ENCODE measurements around the gene IL17RD. TPM values are rescaled to one million over a fixed set of nuclear protein-coding genes. Genes with fewer than 3 reads are reported as not detected.

Gene IL17RD
- total and polyA plus RNA-seq, 8 donors: 0.25 to 10.1 (median 1.3) TPM; not detected in 1

DNA sequence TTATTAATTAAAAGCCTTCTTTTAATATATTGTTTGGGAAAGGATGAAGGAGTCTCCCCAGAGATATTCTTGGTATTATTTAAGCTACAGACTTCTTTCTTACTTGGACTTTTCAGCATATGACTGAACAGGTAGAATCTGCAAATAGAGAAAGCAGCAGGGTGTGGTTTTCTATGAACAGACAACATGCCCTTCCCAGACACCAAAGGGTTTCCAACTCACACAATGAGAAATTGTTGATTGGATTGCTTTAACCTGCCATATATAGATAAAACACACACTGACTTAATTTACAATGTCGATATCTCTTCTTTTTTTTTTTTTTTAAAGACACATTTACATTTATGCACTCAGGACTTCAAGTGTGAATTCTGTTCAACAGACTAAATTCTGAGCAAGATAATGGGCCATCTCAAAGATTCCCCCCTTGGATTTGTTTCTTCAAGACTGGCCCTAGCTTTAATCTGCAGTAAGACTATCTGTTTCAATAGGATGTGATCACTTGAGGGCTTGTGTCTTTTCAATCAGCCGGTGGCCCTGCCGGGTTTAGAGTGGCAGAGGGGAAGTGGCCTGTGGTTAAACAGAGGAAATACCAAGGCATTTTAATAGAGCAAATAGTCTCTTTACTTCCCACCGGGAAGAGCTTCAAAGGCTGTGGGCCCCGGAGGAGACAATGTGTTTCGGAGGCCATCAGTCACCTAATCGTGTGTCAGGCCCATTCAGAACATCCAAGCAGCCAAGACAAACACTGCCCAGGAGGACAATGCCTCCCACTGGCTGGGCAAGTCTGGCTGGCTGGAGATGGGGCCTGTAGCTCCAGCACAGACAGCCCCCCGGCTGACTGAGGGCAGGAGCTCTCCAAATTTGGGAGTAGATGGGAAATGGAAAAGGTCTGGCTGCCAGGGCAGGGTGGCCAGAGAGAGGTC lies 6.1 kb downstream of the IL17RD start:
- H3K27me3 ChIP-seq: peaks cover 0 to 19% (median 1%) of the 10 kb centered on the region in 3 donors
- peak overlapping the region in 2 of 5 donors; percentile 24 to 56 for H3K27ac ChIP-seq
- H3K36me3 ChIP-seq: no peaks in the 10 kb centered on the region
- no peak overlapping the region for H3K4me3 ChIP-seq
- TF ChIP-seq POLR2A (IDR thresholded peaks at IDR 0.05) (no peak), POLR2AphosphoS5 (IDR thresholded peaks at IDR 0.05) (no peak), CTCF (IDR thresholded peaks at IDR 0.05) (no peak), EP300 (IDR thresholded peaks at IDR 0.05) (no peak)
- no peaks in the 10 kb centered on the region for H3K9me3 ChIP-seq
- 28 to 41% (median 33%) methylated on average over 8 of the region's 8 CpGs for WGBS, 5 donors
- intact Hi-C loops (cut with DNase I; ENCODE audit: low total_unique reads): no loop called here
- no peak for DNase-seq
- H3K4me1 ChIP-seq: peaks cover 3 to 35% (median 20%) of the 10 kb centered on the region in 4 donors

DNA sequence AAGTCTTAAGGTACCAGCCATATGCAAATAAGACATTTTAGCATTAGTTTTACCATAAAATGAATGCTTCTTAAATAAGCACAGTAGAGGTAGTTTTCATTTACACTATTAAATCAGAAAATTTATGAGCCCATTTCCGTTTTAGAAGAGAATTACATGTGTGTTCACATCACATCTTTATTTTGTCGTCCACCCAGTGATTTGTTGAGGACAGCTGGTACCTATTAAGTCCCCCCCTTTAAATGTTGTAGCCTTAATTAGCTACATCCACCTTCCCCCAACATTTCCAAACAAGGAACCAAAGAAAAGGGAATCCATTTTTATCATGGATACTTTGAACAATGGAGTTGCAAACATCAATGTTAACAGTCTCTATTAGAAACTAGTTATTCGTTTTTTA lies 6.8 kb downstream of the IL17RD start:
- Histone ChIP-seq H3K27me3 (peaks cover 0 to 11% (median 0%) of the 10 kb centered on the region in 3 donors), H3K27ac (no peak overlapping the region), H3K9me3 (no peaks in the 10 kb centered on the region), H3K4me1 (peaks cover 0 to 31% (median 16%) of the 10 kb centered on the region in 4 donors), H3K36me3 (no peaks in the 10 kb centered on the region), H3K4me3 (no peak overlapping the region)
- TF ChIP-seq CTCF (IDR thresholded peaks at IDR 0.05): no peak
- TF ChIP-seq POLR2AphosphoS5 (IDR thresholded peaks at IDR 0.05): no peak
- TF ChIP-seq EP300 (IDR thresholded peaks at IDR 0.05): no peak
- TF ChIP-seq POLR2A (IDR thresholded peaks at IDR 0.05): no peak
- WGBS, 5 donors: 75 to 89% (median 88%) methylated on average over 3 of the region's 3 CpGs
- DNase-seq: no peak
- intact Hi-C loops (cut with DNase I; ENCODE audit: low total_unique reads): no loop called here

- intact Hi-C loops (cut with DNase I; ENCODE audit: low total_unique reads): no loop called here
- TF ChIP-seq CTCF (IDR thresholded peaks at IDR 0.05): no peak
- TF ChIP-seq POLR2AphosphoS5 (IDR thresholded peaks at IDR 0.05): no peak
- no peak for TF ChIP-seq EP300 (IDR thresholded peaks at IDR 0.05)
- TF ChIP-seq POLR2A (IDR thresholded peaks at IDR 0.05): no peak
- 56 to 79% (median 67%) methylated on average over 9 to 10 of the region's 10 CpGs for WGBS, 5 donors
- H3K27me3 ChIP-seq: peaks cover 0 to 4% (median 0%) of the 10 kb centered on the region in 3 donors
- H3K4me1 ChIP-seq: peaks cover 0 to 31% (median 16%) of the 10 kb centered on the region in 4 donors
- H3K9me3 ChIP-seq: no peaks in the 10 kb centered on the region
- peak in 1 of 2 donors; percentile 63 for DNase-seq
- H3K4me3 ChIP-seq: no peak overlapping the region
- H3K36me3 ChIP-seq: no peaks in the 10 kb centered on the region
- peak overlapping the region in 1 of 5 donors; percentile 27 for H3K27ac ChIP-seq
These were observed 7.6 kb downstream of the IL17RD start for GRCh38 chr3:57157545-57157944.

GRCh38 chr3:57155310-57155643 lies 9.9 kb downstream of the IL17RD start:
- TF ChIP-seq CTCF (IDR thresholded peaks at IDR 0.05) (no peak), EP300 (IDR thresholded peaks at IDR 0.05) (no peak), POLR2AphosphoS5 (IDR thresholded peaks at IDR 0.05) (no peak), POLR2A (IDR thresholded peaks at IDR 0.05) (no peak)

More at GRCh38 chr3:57155310-57155643, 9.9 kb downstream of the IL17RD start:
- no peaks in the 10 kb centered on the region for H3K9me3 ChIP-seq
- 87 to 92% (median 90%) methylated on average over 3 of the region's 3 CpGs for WGBS, 5 donors
- H3K36me3 ChIP-seq: no peaks in the 10 kb centered on the region
- H3K27ac ChIP-seq: no peak overlapping the region
- no peaks in the 10 kb centered on the region for H3K27me3 ChIP-seq
- intact Hi-C loops (cut with DNase I; ENCODE audit: low total_unique reads): no loop called here
- peaks cover 0 to 27% (median 13%) of the 10 kb centered on the region in 4 donors for H3K4me1 ChIP-seq
- no peak overlapping the region for H3K4me3 ChIP-seq
- DNase-seq: no peak
